8988T (cell line): ENCODE measurements around the gene IST1.

ENCODE experiments used
- DNase-seq: peaks from one replicate; pipeline ENCODE4 v3.0.0; 2011

The IST1 gene

GRCh38 chr16:71966932-71967331 lies 71.6 kb downstream of the IST1 start:
- no peak for DNase-seq

- no peak for DNase-seq
Observed at GRCh38 chr16:71969353-71969752, 74.0 kb downstream of the IST1 start.

GRCh38 chr16:71971571-71971970 lies 76.2 kb downstream of the IST1 start:
- no peak for DNase-seq

- DNase-seq, result no peak
Observed at GRCh38 chr16:71972356-71972755, 77.0 kb downstream of the IST1 start.

GRCh38 chr16:71973001-71973400 lies 77.7 kb downstream of the IST1 start:
- no peak for DNase-seq

GRCh38 chr16:71974068-71974818 lies 78.9 kb downstream of the IST1 start:
- no peak for DNase-seq
